Panc1 (cell line): Measurements from ENCODE around the gene TXNIP. TPM values are rescaled to one million over a fixed set of nuclear protein-coding genes. Genes with fewer than 3 reads are reported as not detected.
A peak's percentile ranks its signal among the peaks of the same experiment; 100 is the strongest.

Source experiments
- ATAC-seq: fragments of 200-7000 bp; cut with Tn5 transposase; 2 replicates; pipeline ENCODE4 v1.9.1; 2020; ENCODE audit warnings: mild to moderate bottlenecking, moderate library complexity
- BruUV-seq: library from RNA; stranded (reverse); fragments of 400-500 nt; replicated peaks from 2 replicates; lab custom pipeline; 2021; lab: Mats Ljungman, UMichigan
- CTCF ChIA-PET: fragments of 300-600 bp; sonication (Branson Sonifier 250); formaldehyde crosslinking; loops from one replicate; lab custom pipeline; 2022; ENCODE audit warnings: antibody characterized with exemption; lab: Charles Lee
- POLR2A ChIA-PET: fragments of 300-600 bp; sonication (Branson Sonifier 250); formaldehyde crosslinking; loops from one replicate; lab custom pipeline; 2022; ENCODE audit warnings: antibody characterized with exemption; lab: Charles Lee
- DNase-seq: peaks from one replicate; pipeline ENCODE4 v3.0.0-alpha.2; 2010; ENCODE audit warnings: low read depth, low spot score
- H3K27ac ChIP-seq: 2 replicates; pipeline ENCODE4 v1.5.1; 2011; ENCODE audit warnings: mild to moderate bottlenecking, low read length, inconsistent platforms
- H3K27me3 ChIP-seq: fragments of 200-500 bp; sonication (Bioruptor generic); 2 replicates; pipeline ENCODE4 v1.6.0; 2014; ENCODE audit warnings: low read length, inconsistent platforms; ENCODE audit not compliant: control insufficient read depth, insufficient read depth
- H3K36me3 ChIP-seq: fragments of 200-500 bp; sonication (Bioruptor generic); 2 replicates; pipeline ENCODE4 v1.5.1; 2014; ENCODE audit warnings: inconsistent platforms, mild to moderate bottlenecking, low read length, moderate library complexity; ENCODE audit not compliant: control insufficient read depth, insufficient read depth
- H3K4me1 ChIP-seq: 2 replicates; pipeline ENCODE4 v1.5.1; 2011; ENCODE audit warnings: inconsistent platforms, mild to moderate bottlenecking, low read length, moderate library complexity; ENCODE audit not compliant: control insufficient read depth, insufficient read depth
- H3K4me3 ChIP-seq, 2 experiments: 2 replicates each; pipeline ENCODE4 v1.5.1; 2011 to 2012; ENCODE audit warnings: low read depth in 2 of 2, low read length in 2 of 2, mild to moderate bottlenecking in 2 of 2, inconsistent platforms in 1 of 2, moderate library complexity in 1 of 2
- H3K9me3 ChIP-seq: fragments of 200-500 bp; sonication (Bioruptor generic); 2 replicates; pipeline ENCODE4 v1.5.1; 2014; ENCODE audit warnings: low read depth, mild to moderate bottlenecking, inconsistent platforms, low read length, moderate library complexity; ENCODE audit not compliant: control insufficient read depth, insufficient read depth
- POLR2AphosphoS5 ChIP-seq: IDR thresholded peaks from 2 replicates; pipeline ENCODE4 v1.6.1; 2012; ENCODE audit warnings: mild to moderate bottlenecking, low read depth, low read length, moderate library complexity
- SIN3A ChIP-seq: IDR thresholded peaks from 2 replicates; pipeline ENCODE4 v1.6.1; 2012; ENCODE audit warnings: low read depth, mild to moderate bottlenecking, low read length, moderate library complexity, borderline replicate concordance; ENCODE audit not compliant: insufficient read depth
- TCF7L2 ChIP-seq: IDR thresholded peaks from 2 replicates; pipeline ENCODE4 v1.6.1; 2011; ENCODE audit warnings: mild to moderate bottlenecking, low read depth, low read length, inconsistent platforms
- in situ Hi-C: cut with HindIII; loops from 2 replicates; pipeline ENCODE4 v1.10.0; 2016; ENCODE audit warnings: low sequenced_read_pairs, low pct_unique_long_range_greater_than_20kb
- intact Hi-C: fragments of 100-400 bp; cut with micrococcal nuclease; formaldehyde crosslinking; loops from one replicate; pipeline ENCODE4 v1.10.0; 2022; ENCODE audit not compliant: unreplicated experiment
- total RNA-seq: library from RNA; stranded (reverse); gene quantifications from one replicate; pipeline ENCODE4 v1.2.1, GENCODE V29; 2021; ENCODE audit not compliant: unreplicated experiment
- TF ChIP-seq, protein P1 (sequence below), 2 experiments: IDR thresholded peaks; 2 replicates each; pipeline ENCODE4 v1.6.1; 2011 to 2012; ENCODE audit warnings: low read depth in 2 of 2, control low read depth in 1 of 2, low read length in 1 of 2, mild to moderate bottlenecking in 1 of 2, moderate library complexity in 1 of 2; ENCODE audit not compliant: insufficient read depth in 1 of 2
- TF ChIP-seq, protein P2 (sequence below): fragments of 450-650 bp; IDR thresholded peaks from 2 replicates; pipeline ENCODE4 v1.5.1; 2017; ENCODE audit warnings: mild to moderate bottlenecking

Gene TXNIP
- total RNA-seq, 1 experiment from 2014 or later, result 15.2 TPM

DNA sequence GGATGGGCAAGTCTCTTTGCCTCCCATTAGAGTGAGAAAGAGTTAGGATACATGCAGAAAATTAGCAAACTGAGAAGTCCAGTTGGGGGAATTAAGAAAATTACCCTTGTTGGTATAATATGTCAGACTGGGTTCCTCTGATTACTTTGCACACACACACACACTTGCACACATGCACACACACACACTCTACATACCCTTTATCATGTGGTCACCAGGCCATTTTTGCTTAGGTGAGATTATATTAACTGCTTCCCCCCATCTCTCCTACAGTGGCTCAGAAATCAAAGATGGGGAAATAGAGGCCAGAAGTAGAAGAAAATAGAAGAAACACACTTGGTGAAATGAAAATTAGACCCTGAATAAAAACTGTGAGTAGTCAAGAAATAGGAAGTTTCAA, 37.6 kb downstream of the TXNIP start:
- Histone ChIP-seq H3K27me3 (no peaks in the 10 kb centered on the region), H3K4me3 (no peak overlapping the region), H3K9me3 (no peaks in the 10 kb centered on the region), H3K36me3 (no peaks in the 10 kb centered on the region), H3K4me1 (peaks cover 48% of the 10 kb centered on the region), H3K27ac (peak overlapping the region; percentile 98; the same call in 1 of the 2 replicates)
- ATAC-seq (no peak), DNase-seq (no peak)
- ChIA-PET POLR2A (no interaction called here), CTCF (interaction anchor here (0.7 to 1.6 kb wide), 2 partner anchors 50 to 67 kb away, joined by 3 to 4 read pairs; no protein-coding TSS in a partner anchor)
- in situ Hi-C loops (no loop called here), intact Hi-C loops (no loop called here)
- BruUV-seq, result no TSS peak
- TF ChIP-seq TCF7L2 (no peak), POLR2AphosphoS5 (no peak)
- TF ChIP-seq, protein P1, sequence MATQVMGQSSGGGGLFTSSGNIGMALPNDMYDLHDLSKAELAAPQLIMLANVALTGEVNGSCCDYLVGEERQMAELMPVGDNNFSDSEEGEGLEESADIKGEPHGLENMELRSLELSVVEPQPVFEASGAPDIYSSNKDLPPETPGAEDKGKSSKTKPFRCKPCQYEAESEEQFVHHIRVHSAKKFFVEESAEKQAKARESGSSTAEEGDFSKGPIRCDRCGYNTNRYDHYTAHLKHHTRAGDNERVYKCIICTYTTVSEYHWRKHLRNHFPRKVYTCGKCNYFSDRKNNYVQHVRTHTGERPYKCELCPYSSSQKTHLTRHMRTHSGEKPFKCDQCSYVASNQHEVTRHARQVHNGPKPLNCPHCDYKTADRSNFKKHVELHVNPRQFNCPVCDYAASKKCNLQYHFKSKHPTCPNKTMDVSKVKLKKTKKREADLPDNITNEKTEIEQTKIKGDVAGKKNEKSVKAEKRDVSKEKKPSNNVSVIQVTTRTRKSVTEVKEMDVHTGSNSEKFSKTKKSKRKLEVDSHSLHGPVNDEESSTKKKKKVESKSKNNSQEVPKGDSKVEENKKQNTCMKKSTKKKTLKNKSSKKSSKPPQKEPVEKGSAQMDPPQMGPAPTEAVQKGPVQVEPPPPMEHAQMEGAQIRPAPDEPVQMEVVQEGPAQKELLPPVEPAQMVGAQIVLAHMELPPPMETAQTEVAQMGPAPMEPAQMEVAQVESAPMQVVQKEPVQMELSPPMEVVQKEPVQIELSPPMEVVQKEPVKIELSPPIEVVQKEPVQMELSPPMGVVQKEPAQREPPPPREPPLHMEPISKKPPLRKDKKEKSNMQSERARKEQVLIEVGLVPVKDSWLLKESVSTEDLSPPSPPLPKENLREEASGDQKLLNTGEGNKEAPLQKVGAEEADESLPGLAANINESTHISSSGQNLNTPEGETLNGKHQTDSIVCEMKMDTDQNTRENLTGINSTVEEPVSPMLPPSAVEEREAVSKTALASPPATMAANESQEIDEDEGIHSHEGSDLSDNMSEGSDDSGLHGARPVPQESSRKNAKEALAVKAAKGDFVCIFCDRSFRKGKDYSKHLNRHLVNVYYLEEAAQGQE (IDR thresholded peaks at IDR 0.05; ENCODE audit: insufficient read depth in 1 of 2, low read depth in 2 of 2, low read length in 1 of 2), result no peak

DNA sequence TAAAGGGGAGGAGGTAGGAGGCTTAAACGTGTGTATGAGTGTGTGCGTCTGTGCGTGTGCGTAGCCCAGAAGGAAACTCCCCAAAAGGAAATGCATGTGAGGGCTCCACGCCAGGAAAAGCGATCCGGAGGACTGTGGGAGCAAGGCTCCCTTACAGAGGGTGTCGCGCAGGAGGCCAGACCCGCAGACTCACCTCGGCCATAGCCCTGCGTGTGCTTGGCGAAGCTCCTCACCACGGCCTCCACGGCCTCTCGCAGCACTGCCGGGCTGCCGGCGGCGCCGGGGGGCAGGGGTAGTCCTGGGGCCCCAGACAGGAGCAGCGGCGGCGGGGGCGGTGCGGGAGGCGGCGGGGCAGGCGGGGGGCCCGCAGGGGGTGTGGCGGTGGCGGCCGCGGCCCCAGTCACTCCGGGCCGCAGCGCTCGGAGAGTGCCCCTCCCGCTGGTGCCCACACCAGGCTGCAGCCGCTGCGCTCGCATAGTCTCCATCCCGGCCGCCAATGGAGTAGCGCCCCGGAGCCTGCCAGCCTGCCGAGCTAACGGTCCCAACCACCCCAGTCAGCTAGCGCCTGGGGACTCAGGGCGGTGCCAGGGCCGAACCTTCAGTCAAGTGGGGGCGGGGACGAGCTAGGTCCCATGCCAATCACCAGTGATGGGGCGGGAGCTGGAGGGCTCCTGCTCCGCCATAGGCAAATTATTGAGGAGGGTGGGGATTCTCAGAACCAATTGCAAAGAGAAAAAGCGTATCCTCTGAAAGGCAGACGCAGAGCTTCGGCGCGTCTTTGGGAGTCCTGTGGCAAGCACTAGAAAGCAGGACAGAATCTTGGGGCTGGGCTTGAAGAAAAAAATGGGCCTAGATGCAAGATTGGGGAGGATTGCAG, 38.7 kb downstream of the TXNIP start, which contains the start of gene LIX1L:
TSS of gene LIX1L (minus strand) at position 575 of the 877 bp plus-strand sequence. CDS start at position 485, 90 bp downstream.
- in situ Hi-C loops (no loop called here), intact Hi-C loops (no loop called here)
- peak; percentile 87 for ATAC-seq
- no peaks in the 10 kb centered on the region for H3K9me3 ChIP-seq
- no TSS peak for BruUV-seq
- peak within 1 kb of the TSS; percentile 70 to 87 for H3K4me3 ChIP-seq
- CTCF ChIA-PET, result interaction anchor here (0.5 to 1.6 kb wide), 3 partner anchors 9 to 66 kb away, joined by 3 to 4 read pairs (median 3); no protein-coding TSS in a partner anchor
- TF ChIP-seq TCF7L2 (no peak), SIN3A (peak; percentile 75; the same call in 1 of the 2 replicates), POLR2AphosphoS5 (peak; percentile 68)
- TF ChIP-seq, protein P2, sequence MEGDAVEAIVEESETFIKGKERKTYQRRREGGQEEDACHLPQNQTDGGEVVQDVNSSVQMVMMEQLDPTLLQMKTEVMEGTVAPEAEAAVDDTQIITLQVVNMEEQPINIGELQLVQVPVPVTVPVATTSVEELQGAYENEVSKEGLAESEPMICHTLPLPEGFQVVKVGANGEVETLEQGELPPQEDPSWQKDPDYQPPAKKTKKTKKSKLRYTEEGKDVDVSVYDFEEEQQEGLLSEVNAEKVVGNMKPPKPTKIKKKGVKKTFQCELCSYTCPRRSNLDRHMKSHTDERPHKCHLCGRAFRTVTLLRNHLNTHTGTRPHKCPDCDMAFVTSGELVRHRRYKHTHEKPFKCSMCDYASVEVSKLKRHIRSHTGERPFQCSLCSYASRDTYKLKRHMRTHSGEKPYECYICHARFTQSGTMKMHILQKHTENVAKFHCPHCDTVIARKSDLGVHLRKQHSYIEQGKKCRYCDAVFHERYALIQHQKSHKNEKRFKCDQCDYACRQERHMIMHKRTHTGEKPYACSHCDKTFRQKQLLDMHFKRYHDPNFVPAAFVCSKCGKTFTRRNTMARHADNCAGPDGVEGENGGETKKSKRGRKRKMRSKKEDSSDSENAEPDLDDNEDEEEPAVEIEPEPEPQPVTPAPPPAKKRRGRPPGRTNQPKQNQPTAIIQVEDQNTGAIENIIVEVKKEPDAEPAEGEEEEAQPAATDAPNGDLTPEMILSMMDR, result no peak
- TF ChIP-seq, protein P1 (IDR thresholded peaks at IDR 0.05; ENCODE audit: insufficient read depth in 1 of 2, low read depth in 2 of 2, low read length in 1 of 2), result no peak
- no peaks in the 10 kb centered on the region for H3K36me3 ChIP-seq
- peak within 1 kb of the TSS; percentile 98 for H3K27ac ChIP-seq
- peaks cover 38% of the 10 kb centered on the region for H3K4me1 ChIP-seq
- POLR2A ChIA-PET, result interaction anchor here (0.5 to 1.4 kb wide), 3 partner anchors 13 to 54 kb away, joined by 3 to 9 read pairs (median 6); partner anchors contain the start of gene RBM8A
- no peak for DNase-seq
- H3K27me3 ChIP-seq, result no peaks in the 10 kb centered on the region
